Panc1 (cell line): ENCODE results near the gene PTPN1.

Experiments
- CTCF ChIP-seq: fragments of 450-650 bp; IDR thresholded peaks from 2 replicates; pipeline ENCODE4 v1.5.1; 2017; ENCODE audit warnings: mild to moderate bottlenecking
- POLR2AphosphoS5 ChIP-seq: IDR thresholded peaks from 2 replicates; pipeline ENCODE4 v1.6.1; 2012; ENCODE audit warnings: mild to moderate bottlenecking, low read depth, low read length, moderate library complexity
- REST ChIP-seq, 2 experiments: IDR thresholded peaks; 2 replicates each; pipeline ENCODE4 v1.6.1; 2011 to 2012; ENCODE audit warnings: low read depth in 2 of 2, control low read depth in 1 of 2, low read length in 1 of 2, mild to moderate bottlenecking in 1 of 2, moderate library complexity in 1 of 2; ENCODE audit not compliant: insufficient read depth in 1 of 2
- TCF7L2 ChIP-seq: IDR thresholded peaks from 2 replicates; pipeline ENCODE4 v1.6.1; 2011; ENCODE audit warnings: mild to moderate bottlenecking, low read depth, low read length, inconsistent platforms

- TF ChIP-seq CTCF (no peak), REST (IDR thresholded peaks at IDR 0.05; ENCODE audit: insufficient read depth in 1 of 2, low read depth in 2 of 2, low read length in 1 of 2) (no peak), POLR2AphosphoS5 (no peak), TCF7L2 (no peak)
These were observed 91.6 kb downstream of the PTPN1 start for GRCh38 chr20:50601511-50602431.
